22Rv1 (cell line): ENCODE data around the gene BAIAP3.
A peak's percentile ranks its signal among the peaks of the same experiment; 100 is the strongest.

Source experiments
- H3K27ac ChIP-seq: fragments of 450-650 bp; 2 replicates; pipeline ENCODE4 v1.5.1; 2017
- CTCF ChIP-seq: fragments of 450-650 bp; IDR thresholded peaks from 2 replicates; pipeline ENCODE4 v1.5.1; 2017; ENCODE audit warnings: mild to moderate bottlenecking
- ZFX ChIP-seq: fragments of 450-650 bp; IDR thresholded peaks from 2 replicates; pipeline ENCODE4 v1.6.1; 2017; ENCODE audit warnings: antibody characterized with exemption, borderline replicate concordance

Gene BAIAP3

GRCh38 chr16:1320658-1321240 is 12.7 kb upstream of the BAIAP3 start:
- TF ChIP-seq CTCF (no peak), ZFX (no peak)
- no peak overlapping the region for H3K27ac ChIP-seq

GRCh38 chr16:1322407-1322806 is 11.0 kb upstream of the BAIAP3 start:
- no peak overlapping the region for H3K27ac ChIP-seq
- TF ChIP-seq CTCF, result no peak

- TF ChIP-seq ZFX (no peak), CTCF (no peak)
- H3K27ac ChIP-seq, result no peak overlapping the region
These were observed 9.9 kb upstream of the BAIAP3 start for GRCh38 chr16:1323296-1324239.

- H3K27ac ChIP-seq, result no peak overlapping the region
- TF ChIP-seq ZFX, result no peak
- TF ChIP-seq CTCF, result no peak
These were observed 9.1 kb upstream of the BAIAP3 start for GRCh38 chr16:1324286-1324826.

GRCh38 chr16:1325261-1325660 is 8.2 kb upstream of the BAIAP3 start:
- peak overlapping the region; percentile 12; the same call in 1 of the 2 replicates for H3K27ac ChIP-seq
- TF ChIP-seq CTCF (no peak), ZFX (no peak)

GRCh38 chr16:1325673-1326371 is 7.6 kb upstream of the BAIAP3 start:
- no peak for TF ChIP-seq ZFX
- no peak for TF ChIP-seq CTCF
- peak overlapping the region; percentile 12; the same call in 1 of the 2 replicates for H3K27ac ChIP-seq
